Thyroid gland (tissue), 4 donors: ENCODE measurements around the gene PSTPIP1. TPM values are rescaled to one million over a fixed set of nuclear protein-coding genes. Genes with fewer than 3 reads are reported as not detected.

Experiments used
- DNase-seq, 2 donors: peaks; one replicate each; pipeline ENCODE4 v3.0.0-alpha.2; 2019
- H3K27ac ChIP-seq, 3 donors: fragments of 200-600 bp; sonication (generic); 1 replicate in 2 of 3; 2 replicates in 1 of 3; pipeline ENCODE4 v1.5.1; 2016 to 2019; ENCODE audit warnings: mild to moderate bottlenecking in 1 of 3, moderate library complexity in 1 of 3
- H3K27me3 ChIP-seq: fragments of 200-600 bp; sonication (generic); one replicate; pipeline ENCODE4 v1.5.1; 2019
- H3K36me3 ChIP-seq, 2 donors: fragments of 200-600 bp; sonication (generic); one replicate each; pipeline ENCODE4 v1.5.1; 2016 to 2019
- H3K4me1 ChIP-seq, 2 donors: fragments of 200-600 bp; sonication (generic); one replicate each; pipeline ENCODE4 v1.5.1; 2017 to 2019
- H3K4me3 ChIP-seq, 3 donors: fragments of 200-600 bp; sonication (generic); replicated peaks in 1 of 3; 1 replicate in 2 of 3; 2 replicates in 1 of 3; pipeline ENCODE4 v1.5.1; 2016; ENCODE audit warnings: mild to moderate bottlenecking in 1 of 3
- H3K9me3 ChIP-seq: fragments of 200-600 bp; sonication (generic); one replicate; pipeline ENCODE4 v1.5.1; 2017
- CTCF ChIP-seq, 6 experiments: fragments of 200-600 bp in 3 of 6; fragments of 450-650 bp in 3 of 6; sonication (generic) in 3 of 6; IDR thresholded peaks; one replicate each; pipeline ENCODE4 v1.5.1; 2016 to 2019; ENCODE audit warnings: antibody characterized with exemption in 6 of 6, mild to moderate bottlenecking in 2 of 6, inconsistent platforms in 1 of 6, moderate library complexity in 1 of 6
- POLR2A ChIP-seq, 2 donors: fragments of 450-650 bp; IDR thresholded peaks; one replicate each; pipeline ENCODE4 v1.6.1; 2017; ENCODE audit warnings: antibody characterized with exemption in 2 of 2, mild to moderate bottlenecking in 2 of 2, moderate library complexity in 1 of 2
- WGBS, 2 donors: methylation state at CpG; one replicate each; pipeline ENCODE4 v1.1.5; 2017; 5-methylcytosine and 5-hydroxymethylcytosine counted together
- intact Hi-C: fragments of 100-400 bp; cut with DNase I; formaldehyde crosslinking; loops from one replicate; pipeline ENCODE4 v1.15.1; 2023
- total RNA-seq, 4 donors: library from RNA; depleted of rRNA; stranded (reverse); fragments of >200 nt; gene quantifications; one replicate each; pipeline ENCODE4 v1.2.3, GENCODE V29; 2016

PSTPIP1 gene
- total RNA-seq: 1 to 10 TPM; 1.4 to 6.9 (median 3.7) TPM

DNA sequence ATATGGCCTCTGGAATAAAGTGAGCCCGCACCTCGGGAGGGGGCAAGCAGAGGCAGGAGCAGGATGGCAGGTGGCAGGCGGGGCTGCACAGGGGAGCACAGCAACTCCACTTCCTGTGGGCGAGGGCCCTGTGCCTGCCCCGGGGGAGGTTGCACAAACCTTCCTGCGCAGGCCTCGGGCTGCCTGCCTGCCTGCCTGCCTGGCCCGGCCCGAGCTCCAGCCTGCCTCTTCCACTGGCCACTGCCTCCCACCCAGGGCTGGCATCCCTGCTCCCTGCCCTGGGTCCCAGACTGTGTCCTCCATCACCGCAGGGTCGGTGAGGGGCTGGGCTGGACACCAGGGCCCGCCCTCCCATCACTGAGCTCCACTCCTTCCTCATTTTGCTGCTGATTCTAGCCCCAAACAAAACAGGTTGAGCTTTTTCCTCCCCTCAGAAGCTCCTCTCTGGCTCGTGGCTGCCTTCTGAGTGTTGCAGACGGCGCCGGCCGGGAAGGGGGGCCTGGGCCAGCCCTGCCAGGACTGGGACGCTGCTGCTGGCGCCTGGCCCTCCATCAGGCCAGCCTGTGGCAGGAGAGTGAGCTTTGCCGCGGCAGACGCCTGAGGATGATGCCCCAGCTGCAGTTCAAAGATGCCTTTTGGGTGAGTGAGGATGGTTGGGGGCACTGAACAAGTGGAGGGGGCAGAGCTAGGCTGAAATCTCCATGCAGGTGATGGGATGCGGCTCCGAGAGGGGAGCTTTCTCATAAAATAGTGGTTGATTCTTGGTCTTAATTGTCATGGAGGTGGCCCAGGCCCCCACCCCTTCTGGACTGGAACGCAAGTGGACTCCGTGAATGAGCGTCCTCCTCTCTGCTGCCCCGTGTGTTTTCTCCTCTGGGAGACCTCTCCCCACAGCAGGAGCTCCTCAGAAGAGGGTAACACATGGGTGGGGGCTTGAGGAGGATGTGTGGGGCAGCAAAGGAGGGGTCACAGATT, at the start of gene PSTPIP1:
Gene PSTPIP1 (plus strand): TSS at position 156 of the 975 bp plus-strand sequence. CDS start 448 bp downstream, at position 604.
- Histone ChIP-seq H3K4me3 (no peak within 1 kb of the TSS), H3K9me3 (no peaks in the 10 kb centered on the region), H3K36me3 (no peaks in the 10 kb centered on the region), H3K27ac (no peak within 1 kb of the TSS), H3K4me1 (no peaks in the 10 kb centered on the region), H3K27me3 (no peaks in the 10 kb centered on the region)
- 39 to 55% methylated on average over 21 to 27 of the region's 28 CpGs for WGBS, 2 donors
- intact Hi-C loops: no loop called here
- TF ChIP-seq CTCF (IDR thresholded peaks at IDR 0.05) (no peak), POLR2A (IDR thresholded peaks at IDR 0.05) (no peak)
- no peak for DNase-seq

- Histone ChIP-seq H3K27me3 (no peaks in the 10 kb centered on the region), H3K4me3 (no peak overlapping the region), H3K9me3 (no peaks in the 10 kb centered on the region), H3K4me1 (peaks cover 0 to 4% of the 10 kb centered on the region in 2 donors), H3K27ac (no peak overlapping the region), H3K36me3 (peaks cover 11 to 15% of the 10 kb centered on the region in 2 donors)
- no peak for DNase-seq
- WGBS, 2 donors: 91 to 92% methylated on average over 2 of the region's 2 CpGs
- TF ChIP-seq POLR2A (IDR thresholded peaks at IDR 0.05) (no peak), CTCF (IDR thresholded peaks at IDR 0.05) (no peak)
- intact Hi-C loops: no loop called here
Observed at GRCh38 chr15:76945494-76946093, 49.3 kb upstream of the PSTPIP1 start.

DNA sequence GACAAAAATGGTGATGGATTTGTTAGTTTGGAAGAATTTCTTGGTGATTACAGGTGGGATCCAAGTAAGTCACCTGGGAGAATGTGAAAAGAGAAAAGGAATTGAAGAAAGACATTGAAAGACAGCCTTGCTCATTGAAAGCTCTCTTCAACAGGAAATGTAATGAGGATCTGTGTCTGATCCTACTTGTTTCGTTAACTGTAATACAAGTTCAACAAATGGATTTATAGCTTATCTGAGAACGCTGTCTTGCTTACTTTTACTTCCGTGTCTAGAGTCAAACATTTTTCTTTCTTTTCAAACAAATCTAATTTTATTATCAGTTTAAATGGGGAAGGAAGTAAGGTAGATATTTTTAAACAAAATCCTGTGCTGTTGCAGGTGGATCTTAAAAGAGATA, 47.5 kb upstream of the PSTPIP1 start:
- no peak for DNase-seq
- no peaks in the 10 kb centered on the region for H3K27me3 ChIP-seq
- H3K27ac ChIP-seq: no peak overlapping the region
- intact Hi-C loops: no loop called here
- H3K9me3 ChIP-seq: no peaks in the 10 kb centered on the region
- no peak overlapping the region for H3K4me3 ChIP-seq
- H3K36me3 ChIP-seq: peaks cover 11 to 15% of the 10 kb centered on the region in 2 donors
- TF ChIP-seq CTCF (IDR thresholded peaks at IDR 0.05): no peak
- TF ChIP-seq POLR2A (IDR thresholded peaks at IDR 0.05): no peak
- 92 to 94% methylated on average over 3 of the region's 3 CpGs for WGBS, 2 donors
- H3K4me1 ChIP-seq: no peaks in the 10 kb centered on the region

- Histone ChIP-seq H3K9me3 (no peaks in the 10 kb centered on the region), H3K27me3 (no peaks in the 10 kb centered on the region), H3K4me1 (no peaks in the 10 kb centered on the region), H3K27ac (no peak overlapping the region), H3K36me3 (peaks cover 7 to 15% of the 10 kb centered on the region in 2 donors), H3K4me3 (no peak overlapping the region)
- DNase-seq: no peak
- intact Hi-C loops: no loop called here
- WGBS, 2 donors: 92 to 95% methylated on average over 1 of the region's 1 CpG
- no peak for TF ChIP-seq CTCF (IDR thresholded peaks at IDR 0.05)
- TF ChIP-seq POLR2A (IDR thresholded peaks at IDR 0.05): no peak
Observed at GRCh38 chr15:76951220-76951619, 43.7 kb upstream of the PSTPIP1 start.

- Histone ChIP-seq H3K9me3 (no peaks in the 10 kb centered on the region), H3K27ac (no peak overlapping the region), H3K36me3 (peaks cover 3 to 4% of the 10 kb centered on the region in 2 donors), H3K27me3 (no peaks in the 10 kb centered on the region), H3K4me3 (no peak overlapping the region), H3K4me1 (no peaks in the 10 kb centered on the region)
- intact Hi-C loops: no loop called here
- no peak for TF ChIP-seq POLR2A (IDR thresholded peaks at IDR 0.05)
- DNase-seq: no peak
- WGBS, 2 donors: 51 to 60% methylated on average over 3 of the region's 3 CpGs
Observed at GRCh38 chr15:76953913-76954312, 41.0 kb upstream of the PSTPIP1 start.
